ENCODE data around the gene RBBP5. TPM values are rescaled to one million over a fixed set of nuclear protein-coding genes. Genes with fewer than 3 reads are reported as not detected.

RBBP5 gene
- total RNA-seq, 1 donor, result 19.5 TPM

- Histone ChIP-seq H3K9me3 (ENCODE audit: low read depth, low read length) (no peaks in the 10 kb centered on the region), H3K27me3 (ENCODE audit: insufficient read depth, low read length) (peaks cover 5% of the 10 kb centered on the region), H4K20me1 (ENCODE audit: insufficient read depth, low read length) (no peaks in the 10 kb centered on the region), H2AFZ (ENCODE audit: low read length) (no peak overlapping the region), H3K4me1 (ENCODE audit: insufficient read depth, low read length) (no peaks in the 10 kb centered on the region), H3K79me2 (ENCODE audit: insufficient read depth, low read length) (no peaks in the 10 kb centered on the region), H3K36me3 (ENCODE audit: insufficient read depth, low read length) (no peaks in the 10 kb centered on the region), H3K4me3 (ENCODE audit: insufficient read depth, low read length) (no peak overlapping the region), H3K4me2 (ENCODE audit: insufficient read depth, low read length) (no peak overlapping the region), H3K27ac (ENCODE audit: low read depth, low read length) (no peak overlapping the region)
- TF ChIP-seq CTCF (IDR thresholded peaks at IDR 0.05; ENCODE audit: extremely low read depth, low read depth, low read length), result no peak
- no peak for DNase-seq (ENCODE audit: insufficient read length, low spot score, missing footprints)
Observed at GRCh38 chr1:205054013-205054412, 67.8 kb downstream of the RBBP5 start.

- H3K79me2 ChIP-seq (ENCODE audit: insufficient read depth, low read length), result no peaks in the 10 kb centered on the region
- no peak overlapping the region for H3K4me2 ChIP-seq (ENCODE audit: insufficient read depth, low read length)
- H3K27me3 ChIP-seq (ENCODE audit: insufficient read depth, low read length), result peaks cover 5% of the 10 kb centered on the region
- no peak for DNase-seq (ENCODE audit: insufficient read length, low spot score, missing footprints)
- H3K36me3 ChIP-seq (ENCODE audit: insufficient read depth, low read length), result no peaks in the 10 kb centered on the region
- no peak for TF ChIP-seq CTCF (IDR thresholded peaks at IDR 0.05; ENCODE audit: extremely low read depth, low read depth, low read length)
- no peak overlapping the region for H2AFZ ChIP-seq (ENCODE audit: low read length)
- no peaks in the 10 kb centered on the region for H3K4me1 ChIP-seq (ENCODE audit: insufficient read depth, low read length)
- no peaks in the 10 kb centered on the region for H3K9me3 ChIP-seq (ENCODE audit: low read depth, low read length)
- no peak overlapping the region for H3K27ac ChIP-seq (ENCODE audit: low read depth, low read length)
- H3K4me3 ChIP-seq (ENCODE audit: insufficient read depth, low read length), result no peak overlapping the region
- no peaks in the 10 kb centered on the region for H4K20me1 ChIP-seq (ENCODE audit: insufficient read depth, low read length)
Observed at GRCh38 chr1:205053296-205053695, 68.5 kb downstream of the RBBP5 start.

GRCh38 chr1:205052690-205053089, 69.1 kb downstream of the RBBP5 start:
- Histone ChIP-seq H4K20me1 (ENCODE audit: insufficient read depth, low read length) (no peaks in the 10 kb centered on the region), H3K27ac (ENCODE audit: low read depth, low read length) (no peak overlapping the region), H3K4me1 (ENCODE audit: insufficient read depth, low read length) (no peaks in the 10 kb centered on the region), H2AFZ (ENCODE audit: low read length) (no peak overlapping the region), H3K4me2 (ENCODE audit: insufficient read depth, low read length) (no peak overlapping the region), H3K79me2 (ENCODE audit: insufficient read depth, low read length) (no peaks in the 10 kb centered on the region), H3K36me3 (ENCODE audit: insufficient read depth, low read length) (no peaks in the 10 kb centered on the region), H3K27me3 (ENCODE audit: insufficient read depth, low read length) (peaks cover 5% of the 10 kb centered on the region), H3K4me3 (ENCODE audit: insufficient read depth, low read length) (no peak overlapping the region), H3K9me3 (ENCODE audit: low read depth, low read length) (no peaks in the 10 kb centered on the region)
- TF ChIP-seq CTCF (IDR thresholded peaks at IDR 0.05; ENCODE audit: extremely low read depth, low read depth, low read length), result no peak
- no peak for DNase-seq (ENCODE audit: insufficient read length, low spot score, missing footprints)

GRCh38 chr1:205049479-205049878, 72.3 kb downstream of the RBBP5 start:
- Histone ChIP-seq H3K27ac (ENCODE audit: low read depth, low read length) (no peak overlapping the region), H4K20me1 (ENCODE audit: insufficient read depth, low read length) (no peaks in the 10 kb centered on the region), H3K9me3 (ENCODE audit: low read depth, low read length) (no peaks in the 10 kb centered on the region), H3K27me3 (ENCODE audit: insufficient read depth, low read length) (peaks cover 28% of the 10 kb centered on the region), H3K4me2 (ENCODE audit: insufficient read depth, low read length) (no peak overlapping the region), H3K36me3 (ENCODE audit: insufficient read depth, low read length) (no peaks in the 10 kb centered on the region), H3K4me3 (ENCODE audit: insufficient read depth, low read length) (no peak overlapping the region), H3K4me1 (ENCODE audit: insufficient read depth, low read length) (no peaks in the 10 kb centered on the region), H2AFZ (ENCODE audit: low read length) (no peak overlapping the region), H3K79me2 (ENCODE audit: insufficient read depth, low read length) (no peaks in the 10 kb centered on the region)
- no peak for TF ChIP-seq CTCF (IDR thresholded peaks at IDR 0.05; ENCODE audit: extremely low read depth, low read depth, low read length)
- DNase-seq (ENCODE audit: insufficient read length, low spot score, missing footprints), result no peak

All from osteoblast (primary cell).